ENCODE data around the gene RALGAPA1.

The RALGAPA1 gene

GRCh38 chr14:35752380-35752779, 56.7 kb downstream of the RALGAPA1 start:
- no peak for DNase-seq
- Histone ChIP-seq H3K27ac (ENCODE audit: low read length) (no peak overlapping the region), H4K20me1 (ENCODE audit: insufficient read depth, low read length) (no peaks in the 10 kb centered on the region), H3K9me3 (ENCODE audit: insufficient read depth, low read length, severe bottlenecking) (no peaks in the 10 kb centered on the region), H3K27me3 (ENCODE audit: insufficient read depth, low read length, poor library complexity) (no peaks in the 10 kb centered on the region), H2AFZ (ENCODE audit: low read depth, low read length) (no peak overlapping the region), H3K4me2 (ENCODE audit: insufficient read depth, low read length) (no peak overlapping the region), H3K79me2 (ENCODE audit: insufficient read depth, low read length) (no peaks in the 10 kb centered on the region), H3K9ac (ENCODE audit: low read depth, low read length) (no peak overlapping the region), H3K4me3 (ENCODE audit: low read depth in 1 of 2, low read length in 2 of 2) (no peak overlapping the region), H3K4me1 (ENCODE audit: insufficient read depth, low read length) (no peaks in the 10 kb centered on the region), H3K36me3 (ENCODE audit: insufficient read depth, low read length) (peaks cover 54% of the 10 kb centered on the region)
- no peak for ATAC-seq (ENCODE audit: insufficient read depth, low read depth)
- TF ChIP-seq EZH2 (IDR thresholded peaks at IDR 0.05; ENCODE audit: borderline replicate concordance, low read depth, low read length, severe bottlenecking) (no peak), CTCF (IDR thresholded peaks at IDR 0.05; ENCODE audit: borderline replicate concordance, extremely low read depth, low read length, poor library complexity, severe bottlenecking) (no peak)

GRCh38 chr14:35750202-35750904, 58.7 kb downstream of the RALGAPA1 start:
- DNase-seq (no peak), ATAC-seq (ENCODE audit: insufficient read depth, low read depth) (no peak)
- no peak overlapping the region for H3K27ac ChIP-seq (ENCODE audit: low read length)
- no peak for TF ChIP-seq EZH2 (IDR thresholded peaks at IDR 0.05; ENCODE audit: borderline replicate concordance, low read depth, low read length, severe bottlenecking)
- TF ChIP-seq CTCF (IDR thresholded peaks at IDR 0.05; ENCODE audit: borderline replicate concordance, extremely low read depth, low read length, poor library complexity, severe bottlenecking), result no peak
- H3K36me3 ChIP-seq (ENCODE audit: insufficient read depth, low read length), result peaks cover 50% of the 10 kb centered on the region
- H3K4me3 ChIP-seq (ENCODE audit: low read depth in 1 of 2, low read length in 2 of 2), result no peak overlapping the region
- no peaks in the 10 kb centered on the region for H4K20me1 ChIP-seq (ENCODE audit: insufficient read depth, low read length)
- no peaks in the 10 kb centered on the region for H3K27me3 ChIP-seq (ENCODE audit: insufficient read depth, low read length, poor library complexity)
- no peaks in the 10 kb centered on the region for H3K79me2 ChIP-seq (ENCODE audit: insufficient read depth, low read length)
- no peaks in the 10 kb centered on the region for H3K9me3 ChIP-seq (ENCODE audit: insufficient read depth, low read length, severe bottlenecking)
- H3K4me1 ChIP-seq (ENCODE audit: insufficient read depth, low read length), result no peaks in the 10 kb centered on the region
- H3K4me2 ChIP-seq (ENCODE audit: insufficient read depth, low read length), result no peak overlapping the region
- no peak overlapping the region for H3K9ac ChIP-seq (ENCODE audit: low read depth, low read length)
- H2AFZ ChIP-seq (ENCODE audit: low read depth, low read length), result no peak overlapping the region

- TF ChIP-seq CTCF (IDR thresholded peaks at IDR 0.05; ENCODE audit: borderline replicate concordance, extremely low read depth, low read length, poor library complexity, severe bottlenecking) (no peak), EZH2 (IDR thresholded peaks at IDR 0.05; ENCODE audit: borderline replicate concordance, low read depth, low read length, severe bottlenecking) (no peak)
These were observed 61.7 kb downstream of the RALGAPA1 start for GRCh38 chr14:35747379-35747778.

More at GRCh38 chr14:35747379-35747778, 61.7 kb downstream of the RALGAPA1 start:
- no peak overlapping the region for H3K4me2 ChIP-seq (ENCODE audit: insufficient read depth, low read length)
- no peak overlapping the region for H3K4me3 ChIP-seq (ENCODE audit: low read depth in 1 of 2, low read length in 2 of 2)
- no peaks in the 10 kb centered on the region for H3K9me3 ChIP-seq (ENCODE audit: insufficient read depth, low read length, severe bottlenecking)
- no peaks in the 10 kb centered on the region for H3K4me1 ChIP-seq (ENCODE audit: insufficient read depth, low read length)
- ATAC-seq (ENCODE audit: insufficient read depth, low read depth) (peak; percentile 45; the same call in 1 of the 3 replicates), DNase-seq (no peak)
- no peaks in the 10 kb centered on the region for H4K20me1 ChIP-seq (ENCODE audit: insufficient read depth, low read length)
- H2AFZ ChIP-seq (ENCODE audit: low read depth, low read length), result no peak overlapping the region
- no peaks in the 10 kb centered on the region for H3K79me2 ChIP-seq (ENCODE audit: insufficient read depth, low read length)
- H3K27me3 ChIP-seq (ENCODE audit: insufficient read depth, low read length, poor library complexity), result no peaks in the 10 kb centered on the region
- H3K36me3 ChIP-seq (ENCODE audit: insufficient read depth, low read length), result peaks cover 25% of the 10 kb centered on the region
- 0 out of 2 replicates have a peak overlapping the region, but pooled peaks have one; percentile 21 for H3K27ac ChIP-seq (ENCODE audit: low read length)
- H3K9ac ChIP-seq (ENCODE audit: low read depth, low read length), result no peak overlapping the region

Data from DND-41 (cell line).